HG03135 (cell line): ENCODE data around the gene TMEM87B.

Source experiments
- ATAC-seq: cut with Tn5 transposase; IDR thresholded peaks from one replicate; pipeline ENCODE4 v1.9.1; 2021; ENCODE audit warnings: mild to moderate bottlenecking, moderate library complexity; ENCODE audit not compliant: unreplicated experiment

TMEM87B gene

DNA sequence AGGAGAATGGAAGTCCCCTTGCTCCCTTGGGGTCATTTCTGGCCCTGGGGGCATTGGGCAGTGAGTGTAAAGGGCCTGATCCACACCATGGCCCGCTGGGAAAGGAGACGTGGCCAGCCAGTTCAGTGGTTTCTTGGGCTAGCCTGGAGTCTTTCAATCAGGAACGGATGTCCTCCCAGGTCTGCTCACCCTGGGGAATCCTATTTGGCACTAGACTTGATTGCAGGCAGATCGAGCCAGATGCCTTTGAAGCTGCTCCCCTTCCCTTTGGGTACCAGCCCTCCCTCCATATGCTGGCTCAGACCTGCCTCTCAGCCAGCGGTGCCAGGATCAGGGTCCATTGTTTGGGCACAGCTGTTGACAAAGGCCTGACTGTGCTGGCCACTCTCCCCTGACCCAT is 94.1 kb downstream of the TMEM87B start:
- no peak for ATAC-seq

DNA sequence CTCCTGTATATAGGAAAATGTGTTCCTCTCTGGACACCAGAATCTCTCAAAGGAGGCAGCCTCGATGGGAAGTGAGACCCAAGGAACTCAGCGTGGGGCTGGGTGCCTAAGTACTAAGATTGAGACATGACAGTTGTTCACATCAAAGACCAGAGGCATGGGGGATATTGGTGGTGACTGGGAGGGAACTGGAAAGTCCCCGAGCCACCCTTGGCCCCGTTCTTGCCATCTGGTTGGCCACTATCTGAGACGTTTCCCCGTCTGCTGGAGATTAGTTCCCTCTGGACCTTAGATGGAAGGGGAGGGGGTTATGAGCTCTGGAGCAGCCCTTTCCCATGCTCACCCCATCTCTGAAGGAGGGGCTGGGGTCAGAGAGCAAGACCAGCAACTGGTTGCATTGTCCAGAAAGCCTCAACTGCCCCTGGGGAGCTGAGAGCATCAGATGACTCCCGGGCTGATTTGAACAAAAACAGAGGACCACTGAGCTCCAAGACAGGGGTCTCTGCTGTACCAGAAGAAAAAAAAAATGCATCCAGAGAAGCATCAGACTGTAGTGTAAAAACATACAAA is 94.9 kb downstream of the TMEM87B start:
- ATAC-seq = no peak

DNA sequence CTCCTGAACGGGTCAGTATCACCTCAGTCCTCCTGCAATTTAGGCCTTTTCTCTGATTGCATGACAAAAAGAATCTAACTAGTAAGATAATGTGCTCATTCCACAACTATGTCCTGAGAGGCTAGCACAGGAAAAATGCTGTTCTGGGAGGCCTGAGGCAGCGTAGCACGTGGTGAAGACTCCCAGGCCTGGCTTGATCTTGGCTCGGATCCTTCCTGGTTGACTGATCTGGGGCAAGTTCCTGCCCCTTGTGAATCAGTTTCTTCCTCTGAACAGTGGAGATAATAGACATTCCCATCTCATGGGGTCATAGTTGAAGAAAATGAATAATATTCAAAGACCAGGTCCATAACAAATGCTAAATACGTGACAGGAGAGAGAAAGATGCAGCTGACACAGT is 95.4 kb downstream of the TMEM87B start:
- no peak for ATAC-seq

DNA sequence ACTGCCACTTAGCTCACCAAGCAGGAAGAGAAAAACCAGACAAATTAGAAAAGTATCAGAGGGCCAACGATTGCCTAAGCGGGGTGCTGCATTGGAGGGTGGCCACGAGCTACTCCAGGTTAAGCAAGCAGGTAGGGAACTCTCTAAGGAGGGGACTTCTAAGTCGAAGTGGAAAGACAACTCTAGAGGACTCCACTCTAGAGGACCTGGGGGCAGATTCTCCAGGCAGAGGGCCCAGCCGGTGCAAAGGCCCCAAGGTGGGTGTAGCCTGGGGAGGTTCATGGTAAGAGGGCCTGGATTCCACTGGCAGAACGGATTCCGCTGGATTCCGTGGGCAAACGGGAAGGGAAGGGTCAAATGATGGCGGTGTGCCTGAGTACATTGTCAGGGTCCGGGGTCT is 95.8 kb downstream of the TMEM87B start:
- no peak for ATAC-seq

DNA sequence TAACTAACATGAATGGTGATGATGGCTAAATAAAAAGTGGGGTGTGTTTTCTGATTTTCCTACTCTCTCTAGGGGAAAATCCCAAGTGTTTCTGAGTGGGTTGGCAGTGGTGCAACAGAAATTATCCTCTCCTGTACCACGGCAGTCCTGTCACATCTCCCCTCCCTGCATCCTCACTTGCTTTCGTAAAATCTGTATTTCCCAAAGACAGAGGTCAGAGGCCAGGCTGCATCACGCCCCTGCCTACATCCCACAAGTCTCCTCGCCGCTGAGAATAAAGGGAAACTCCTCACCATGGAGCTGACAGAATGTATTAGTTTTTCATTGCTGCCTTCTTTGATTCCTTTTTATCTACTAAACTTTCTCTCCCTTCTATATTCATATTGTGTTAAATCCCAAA is 96.2 kb downstream of the TMEM87B start:
- no peak for ATAC-seq

DNA sequence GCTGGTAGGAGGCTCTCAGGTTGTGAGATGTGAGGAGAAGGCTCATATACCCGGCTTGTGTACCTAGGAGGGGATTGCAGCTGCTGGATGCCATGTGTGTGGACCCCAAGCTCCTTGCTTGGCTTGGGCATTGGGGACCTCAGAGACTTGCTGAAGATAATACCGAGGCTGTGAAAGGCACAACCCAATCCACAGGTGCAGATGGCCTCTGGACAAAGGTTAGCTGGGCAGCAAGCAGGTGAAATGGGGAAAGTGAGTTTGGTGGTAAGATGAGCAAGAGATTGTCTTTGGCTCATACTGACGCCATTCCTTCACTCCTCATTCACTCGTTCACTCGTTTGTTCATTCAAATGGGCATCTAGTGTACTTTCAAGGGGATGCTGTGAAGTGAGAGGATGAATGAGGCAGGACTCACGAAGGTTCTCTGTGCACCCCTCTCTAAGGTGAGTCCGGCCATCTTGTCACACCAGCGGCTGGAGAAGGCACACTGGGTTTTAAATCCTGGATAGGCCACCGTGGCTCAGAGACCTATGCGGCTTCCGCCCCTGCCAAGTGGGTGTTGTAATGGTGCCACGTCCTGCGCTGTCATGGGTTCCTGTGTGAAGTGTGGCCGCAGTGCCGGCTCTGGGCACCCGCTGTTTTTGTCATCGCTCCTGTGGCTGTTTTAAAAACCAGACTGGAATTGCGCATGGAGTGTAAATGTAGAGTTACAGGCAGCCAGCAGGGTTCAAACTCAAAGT is 96.8 kb downstream of the TMEM87B start:
- ATAC-seq = no peak

DNA sequence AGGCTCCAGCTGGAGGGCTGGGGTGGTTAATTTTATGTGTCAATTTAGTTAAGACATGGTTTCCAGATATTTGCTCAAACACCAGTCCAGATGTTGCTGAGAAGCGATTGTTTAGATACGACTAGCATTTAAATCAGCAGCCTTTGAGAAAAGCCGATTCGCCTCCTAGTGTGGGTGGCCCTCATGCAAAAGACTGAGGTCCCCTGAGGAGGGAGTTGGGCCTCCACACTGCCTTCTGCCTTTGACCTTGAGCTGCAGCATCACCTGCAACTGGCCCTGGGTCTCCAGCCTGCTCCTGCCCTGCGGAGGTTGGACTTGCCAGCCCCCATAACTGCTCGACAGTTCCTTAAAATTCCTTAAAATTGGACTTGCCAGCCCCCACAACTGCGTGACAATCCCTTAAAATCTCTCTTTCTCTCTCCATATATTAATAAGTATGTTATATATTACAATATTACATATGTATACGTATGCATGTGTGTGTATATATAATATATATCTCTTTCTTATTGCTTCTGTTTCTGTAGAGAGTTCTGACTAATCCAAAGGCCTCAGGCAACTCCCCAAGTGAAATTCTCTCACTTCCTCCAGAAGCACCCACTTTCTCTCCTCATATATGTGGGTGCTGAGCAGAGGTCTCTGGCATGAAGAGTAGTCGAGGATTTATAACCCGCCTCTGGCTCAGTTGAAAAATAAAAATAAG is 97.6 kb downstream of the TMEM87B start:
- no peak for ATAC-seq

DNA sequence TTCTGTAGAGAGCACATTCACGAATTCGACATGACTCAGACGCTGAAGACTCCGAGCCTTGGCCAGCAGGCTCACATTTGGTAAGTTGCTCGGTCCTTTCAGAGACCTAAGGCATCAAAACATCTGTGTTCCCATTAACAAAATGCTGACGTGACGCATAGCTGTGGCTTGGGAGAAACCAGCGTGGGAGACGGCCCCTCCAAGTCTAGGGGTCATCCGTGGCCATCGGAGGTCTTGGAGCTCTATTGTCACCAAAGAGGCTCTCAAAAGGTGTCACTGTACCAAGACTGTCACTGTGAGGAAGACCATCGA is 98.1 kb downstream of the TMEM87B start:
- ATAC-seq = no peak

DNA sequence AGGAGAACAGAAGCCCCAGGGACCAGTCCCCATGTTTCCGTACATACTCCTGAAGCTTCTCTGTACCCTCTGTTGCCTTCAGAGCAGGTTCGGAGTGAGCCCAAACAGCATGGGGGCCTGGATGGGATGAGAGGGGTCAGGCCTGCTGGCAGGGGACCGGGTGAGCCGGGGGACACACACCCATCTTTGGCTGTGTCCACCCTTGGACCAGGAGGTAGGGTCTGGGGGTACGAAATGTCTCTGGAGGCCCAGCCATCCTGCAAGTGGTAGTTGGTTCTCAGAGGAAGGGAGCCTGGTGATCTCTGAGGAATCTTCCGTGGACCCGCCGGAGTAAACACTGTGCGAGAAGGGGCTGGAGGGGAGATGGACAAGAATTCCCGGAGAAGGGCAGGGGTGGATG is 98.4 kb downstream of the TMEM87B start:
- ATAC-seq = no peak

DNA sequence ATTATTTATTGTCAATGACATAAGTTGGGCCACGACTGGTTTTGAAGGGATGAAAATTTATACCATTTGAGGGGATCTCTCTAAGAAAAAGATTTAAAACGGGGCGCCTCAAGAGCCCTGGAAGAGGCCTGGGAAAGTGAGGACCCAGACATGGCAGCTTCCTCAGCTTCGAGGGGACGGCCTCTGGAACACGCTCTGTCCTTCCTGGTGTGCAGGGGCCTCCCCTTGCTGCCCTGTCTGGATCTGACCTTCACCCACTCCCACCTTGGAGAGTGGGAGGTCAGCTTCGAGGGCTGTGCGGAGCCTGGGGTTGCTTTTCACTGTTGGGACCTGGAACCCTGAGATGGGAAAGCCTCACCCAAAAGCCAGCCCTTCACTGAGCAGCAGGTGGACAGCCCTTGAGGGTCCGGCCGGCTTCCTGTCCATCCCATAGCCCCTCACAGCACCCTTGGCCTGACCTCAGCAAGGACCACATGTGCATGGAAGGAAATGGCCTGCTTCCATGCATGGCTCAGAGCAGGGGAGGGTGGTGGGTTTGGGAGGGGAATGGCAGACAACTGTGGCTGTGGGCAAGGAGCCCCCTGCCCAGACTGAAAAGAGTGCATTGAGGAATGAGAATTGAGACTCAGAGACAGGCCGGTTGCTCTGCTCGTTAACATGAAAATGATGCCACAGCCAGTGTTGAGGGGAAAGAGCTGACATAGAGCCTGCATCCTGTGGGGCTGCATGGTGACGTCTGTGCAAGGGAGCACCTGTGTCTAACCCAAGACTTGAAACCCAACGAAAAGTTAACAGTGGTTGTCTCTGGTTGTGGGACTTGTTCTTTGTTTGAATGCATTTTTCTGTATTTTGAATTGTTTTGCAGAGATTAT is 99.4 kb downstream of the TMEM87B start:
- no peak for ATAC-seq

DNA sequence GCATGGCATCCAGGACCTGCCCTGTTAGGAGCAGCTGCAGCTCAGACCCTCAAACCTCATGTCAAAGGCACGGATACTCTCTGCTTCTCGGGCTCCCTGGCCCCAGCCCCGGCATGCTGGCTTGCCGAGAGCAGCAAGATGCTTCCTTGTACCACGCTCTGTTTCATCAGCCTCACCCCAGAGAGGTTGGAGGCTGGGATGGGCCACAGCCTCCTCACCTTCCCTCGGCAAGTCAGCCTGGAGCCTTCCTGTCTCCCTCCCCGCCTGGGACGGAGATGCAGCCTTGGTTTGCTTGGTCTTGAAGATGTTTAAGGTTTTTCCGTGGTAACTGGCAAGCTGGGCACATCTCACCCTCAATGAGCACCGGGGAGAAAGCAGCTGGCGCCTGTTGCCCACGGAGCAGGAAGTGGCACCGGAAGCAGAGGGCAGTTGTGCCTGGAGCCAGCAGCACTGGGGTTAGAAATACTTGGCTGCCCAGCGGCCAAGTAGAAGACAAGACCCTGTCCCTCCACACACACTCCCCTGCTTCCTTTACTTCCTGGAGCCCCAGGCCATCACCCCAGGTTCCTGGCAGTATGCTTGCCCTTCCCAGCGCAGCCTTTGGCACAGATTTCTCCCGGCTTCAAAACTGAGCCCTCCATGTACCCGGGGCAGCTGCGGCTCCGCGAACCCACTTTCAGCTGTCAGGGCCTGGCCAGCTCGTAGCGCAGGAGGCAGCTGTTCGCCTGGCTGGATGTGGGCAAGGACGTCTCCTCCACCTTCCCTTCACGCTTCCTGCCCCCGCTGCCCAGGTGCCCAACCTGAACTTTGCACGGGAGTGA is 100.5 kb downstream of the TMEM87B start:
- ATAC-seq = no peak

DNA sequence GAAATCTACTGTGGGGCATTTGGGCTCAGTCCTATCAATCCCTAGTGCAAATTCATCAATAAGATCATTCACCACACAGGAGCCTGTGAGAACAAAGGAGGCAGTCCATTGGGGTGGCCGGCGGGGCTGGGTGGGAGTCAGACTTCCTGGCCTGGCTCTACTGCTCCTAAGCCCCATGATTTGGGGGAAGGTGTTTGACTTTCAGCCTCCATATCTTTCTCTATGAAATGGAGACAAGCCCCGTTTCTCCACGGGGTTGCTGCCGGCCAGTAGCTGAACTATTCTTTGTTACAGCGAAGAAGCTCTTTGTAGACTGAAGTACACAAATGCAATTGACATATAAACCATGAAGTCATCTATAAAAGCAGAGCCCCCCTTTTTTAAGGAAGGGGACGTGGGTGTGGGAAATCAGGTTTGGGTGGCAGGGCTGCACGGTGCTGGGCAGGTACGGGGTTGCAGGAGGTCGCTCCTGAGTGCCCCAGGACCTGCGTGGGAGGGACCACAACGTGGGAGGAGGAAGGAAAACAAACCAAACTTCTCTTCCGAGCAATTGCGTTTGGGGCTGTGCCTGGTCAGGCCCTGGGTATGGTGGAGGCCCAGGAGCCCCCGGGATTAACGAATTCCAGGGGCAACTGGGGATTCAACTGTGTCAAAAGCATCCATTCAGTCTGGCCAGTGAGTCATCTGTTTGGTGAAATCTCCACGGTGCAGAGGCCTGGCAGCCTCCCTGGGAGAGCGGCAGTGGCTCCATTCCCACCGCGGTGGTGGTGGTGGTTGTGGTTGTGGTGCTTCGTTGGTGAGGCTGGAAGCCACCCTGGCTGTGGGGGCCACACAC is 101.3 kb downstream of the TMEM87B start:
- ATAC-seq = no peak

DNA sequence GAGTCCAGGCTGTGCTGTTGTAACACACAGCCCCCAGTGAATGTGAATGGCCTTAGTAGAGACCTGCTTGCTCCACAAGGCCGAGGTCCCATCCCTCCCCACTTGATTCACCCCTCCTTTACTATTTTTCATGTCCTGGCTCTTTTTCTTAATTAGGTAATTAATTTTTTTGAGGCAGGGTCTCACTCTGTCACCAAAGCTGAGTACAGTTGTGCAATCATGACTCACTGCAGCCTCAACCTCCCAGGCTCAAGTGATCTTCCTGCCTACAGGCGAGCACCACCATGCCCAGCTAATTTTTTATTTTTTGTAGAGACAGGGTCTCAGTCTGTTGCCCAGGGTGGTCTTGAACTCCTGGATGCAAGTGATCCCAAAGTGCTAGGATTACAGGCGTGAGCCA is 102.4 kb downstream of the TMEM87B start:
- ATAC-seq = no peak

DNA sequence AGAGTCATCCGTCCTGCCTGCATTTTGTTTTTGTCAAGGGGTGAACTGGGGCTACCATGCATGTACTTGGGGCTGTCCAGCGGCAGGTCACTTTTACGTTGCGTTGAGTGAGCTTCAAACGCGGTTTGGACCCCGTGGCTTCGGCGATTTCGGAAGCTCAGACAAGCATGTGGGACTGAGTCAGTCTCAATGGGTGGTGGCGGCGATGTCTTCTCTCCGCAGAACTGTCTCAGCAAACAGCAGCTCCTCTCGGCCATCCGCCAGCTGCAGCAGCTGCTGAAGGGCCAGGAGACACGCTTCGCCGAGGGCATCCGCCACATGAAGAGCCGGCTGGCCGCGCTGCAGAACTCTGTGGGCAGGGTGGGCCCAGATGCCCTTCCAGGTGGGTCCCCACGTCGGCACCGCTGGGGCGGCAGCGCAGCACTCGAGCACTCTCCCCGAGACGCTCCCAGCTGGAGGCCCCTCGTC is 104.4 kb downstream of the TMEM87B start:
- ATAC-seq = no peak

DNA sequence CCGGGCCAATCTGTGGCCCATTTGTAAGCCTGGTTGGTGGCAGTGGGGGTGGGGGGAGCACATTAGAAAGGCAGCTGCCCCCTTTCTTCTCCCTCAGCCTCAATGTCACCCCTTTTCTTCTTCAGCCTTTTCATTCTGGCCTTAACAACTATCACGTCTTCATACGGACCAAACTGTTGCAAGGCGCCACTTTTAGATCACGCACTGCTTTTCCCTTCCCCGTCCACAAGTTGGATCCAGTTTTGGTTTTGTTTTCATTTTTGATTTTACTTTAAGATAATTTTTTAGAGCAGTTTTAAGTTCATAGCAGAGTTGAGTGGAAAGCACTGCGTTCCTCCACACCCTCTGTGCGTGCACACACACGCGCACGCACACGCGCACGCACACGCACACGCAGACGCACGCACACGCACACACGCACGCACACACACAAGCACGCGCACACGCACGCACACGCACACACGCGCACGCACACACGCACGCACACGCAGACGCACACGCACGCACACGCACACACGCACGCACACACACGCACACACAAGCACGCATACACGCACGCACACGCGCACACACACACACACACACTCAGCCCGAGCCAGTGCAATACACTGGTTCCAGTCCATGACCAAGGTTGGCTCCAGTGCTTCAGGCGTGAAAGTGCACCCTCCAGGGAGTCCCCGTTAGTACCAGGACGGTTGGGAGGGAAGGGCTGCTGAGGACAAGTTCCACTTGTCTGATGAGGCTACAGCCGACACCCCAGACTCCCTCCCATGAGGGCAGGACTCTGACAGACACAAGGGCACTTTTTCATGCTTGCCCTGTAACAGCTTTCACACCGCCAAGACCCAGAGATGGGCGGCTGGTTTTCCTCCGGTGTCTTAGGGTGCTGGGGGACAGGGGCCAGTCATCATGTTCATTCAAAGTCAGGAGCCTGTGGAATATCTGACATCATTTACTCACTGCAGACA is 105.5 kb downstream of the TMEM87B start:
- ATAC-seq = no peak

DNA sequence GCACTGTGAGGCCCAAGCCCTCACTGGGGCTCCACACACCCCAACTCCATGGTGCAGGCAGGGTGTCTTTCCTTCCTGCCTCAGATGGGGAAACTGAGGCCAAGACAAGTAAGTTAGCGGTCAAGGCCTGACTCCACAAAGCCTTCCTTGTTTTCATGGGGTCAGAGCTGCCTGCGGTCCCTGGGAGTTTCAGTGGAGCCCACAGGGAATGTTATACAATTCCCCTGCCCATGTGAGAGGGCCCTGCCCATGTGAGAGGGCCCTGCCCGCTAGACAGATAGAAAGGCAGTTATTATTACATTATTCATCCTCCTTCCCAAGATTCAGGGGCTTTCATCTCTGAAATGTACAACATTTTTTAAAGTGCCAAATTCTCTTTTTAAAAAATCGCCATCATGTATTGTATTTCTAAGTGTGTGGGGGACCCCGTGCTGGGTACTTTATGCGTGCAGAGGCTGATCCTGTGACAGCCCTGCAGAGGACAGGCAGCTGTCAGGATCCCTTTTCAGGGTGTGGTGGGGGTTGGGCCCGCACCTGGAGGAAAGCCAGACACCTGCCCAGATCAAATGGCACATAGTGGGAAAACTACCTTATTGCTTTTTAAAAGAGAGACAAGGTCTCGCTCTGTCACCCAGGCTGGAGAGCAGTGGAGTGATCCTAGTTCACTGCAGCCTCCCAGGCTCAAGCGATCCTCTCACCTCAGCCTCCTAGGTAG is 106.5 kb downstream of the TMEM87B start:
- ATAC-seq = no peak

DNA sequence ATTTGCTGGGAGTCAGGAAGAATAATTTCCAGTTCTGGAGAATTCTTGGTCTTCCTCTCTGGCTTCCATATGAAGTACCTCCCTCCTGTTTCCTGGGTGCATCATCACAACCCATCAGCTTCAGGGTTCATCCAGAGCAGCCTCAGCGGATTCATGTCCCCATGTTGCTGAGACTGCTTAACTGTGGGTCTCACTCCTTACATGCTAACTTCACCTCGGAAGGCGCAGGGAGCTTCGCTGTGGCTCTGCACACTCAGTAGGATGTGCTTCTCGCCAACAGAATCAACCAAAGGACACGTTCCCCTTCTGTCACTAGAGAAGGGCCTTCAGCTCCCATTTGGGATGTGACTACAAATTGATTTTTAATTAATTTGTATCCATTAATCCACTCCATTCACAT is 107.3 kb downstream of the TMEM87B start:
- no peak for ATAC-seq

DNA sequence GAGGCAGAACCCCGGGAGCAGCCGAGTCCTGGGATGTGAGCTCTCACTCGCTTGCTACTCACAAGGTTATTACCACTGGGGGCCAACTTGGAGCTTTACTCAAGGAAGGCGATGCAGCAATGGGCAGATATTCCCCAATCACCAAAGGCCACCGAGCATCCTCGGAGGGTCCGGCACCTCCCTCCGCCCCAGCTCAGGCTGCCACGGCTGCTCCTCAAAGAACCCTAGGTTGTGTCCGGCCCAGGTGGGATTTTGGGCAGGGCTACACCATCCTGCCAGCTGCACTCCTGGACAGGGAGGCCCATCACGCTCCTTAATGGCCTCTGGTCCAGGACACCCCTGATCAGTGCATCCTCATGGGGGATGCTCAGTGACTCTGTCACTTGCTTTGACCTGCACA is 107.9 kb downstream of the TMEM87B start:
- ATAC-seq = no peak
